Panc1 (cell line): ENCODE data around the gene ACP3. TPM values are rescaled to one million over a fixed set of nuclear protein-coding genes. Genes with fewer than 3 reads are reported as not detected.
A peak's percentile ranks its signal among the peaks of the same experiment; 100 is the strongest.

Experiments
- ATAC-seq: fragments of 200-7000 bp; cut with Tn5 transposase; 2 replicates; pipeline ENCODE4 v1.9.1; 2020; ENCODE audit warnings: mild to moderate bottlenecking, moderate library complexity
- Bru-seq: library from RNA; stranded (reverse); fragments of 400-500 nt; gene quantifications from one replicate; lab custom pipeline; 2021; lab: Mats Ljungman, UMichigan
- BruChase-seq, 2 experiments: library from RNA; stranded (reverse); fragments of 400-500 nt; gene quantifications; one replicate each; lab custom pipeline; 2021; lab: Mats Ljungman, UMichigan
- BruUV-seq: library from RNA; stranded (reverse); fragments of 400-500 nt; replicated peaks from 2 replicates; lab custom pipeline; 2021; lab: Mats Ljungman, UMichigan
- CTCF ChIA-PET: fragments of 300-600 bp; sonication (Branson Sonifier 250); formaldehyde crosslinking; loops from one replicate; lab custom pipeline; 2022; ENCODE audit warnings: antibody characterized with exemption; lab: Charles Lee
- POLR2A ChIA-PET: fragments of 300-600 bp; sonication (Branson Sonifier 250); formaldehyde crosslinking; loops from one replicate; lab custom pipeline; 2022; ENCODE audit warnings: antibody characterized with exemption; lab: Charles Lee
- DNase-seq: peaks from one replicate; pipeline ENCODE4 v3.0.0-alpha.2; 2010; ENCODE audit warnings: low read depth, low spot score
- H3K27ac ChIP-seq: 2 replicates; pipeline ENCODE4 v1.5.1; 2011; ENCODE audit warnings: mild to moderate bottlenecking, low read length, inconsistent platforms
- H3K27me3 ChIP-seq: fragments of 200-500 bp; sonication (Bioruptor generic); 2 replicates; pipeline ENCODE4 v1.6.0; 2014; ENCODE audit warnings: low read length, inconsistent platforms; ENCODE audit not compliant: control insufficient read depth, insufficient read depth
- H3K36me3 ChIP-seq: fragments of 200-500 bp; sonication (Bioruptor generic); 2 replicates; pipeline ENCODE4 v1.5.1; 2014; ENCODE audit warnings: inconsistent platforms, mild to moderate bottlenecking, low read length, moderate library complexity; ENCODE audit not compliant: control insufficient read depth, insufficient read depth
- H3K4me1 ChIP-seq: 2 replicates; pipeline ENCODE4 v1.5.1; 2011; ENCODE audit warnings: inconsistent platforms, mild to moderate bottlenecking, low read length, moderate library complexity; ENCODE audit not compliant: control insufficient read depth, insufficient read depth
- H3K4me3 ChIP-seq, 2 experiments: 2 replicates each; pipeline ENCODE4 v1.5.1; 2011 to 2012; ENCODE audit warnings: low read depth in 2 of 2, low read length in 2 of 2, mild to moderate bottlenecking in 2 of 2, inconsistent platforms in 1 of 2, moderate library complexity in 1 of 2
- H3K9me3 ChIP-seq: fragments of 200-500 bp; sonication (Bioruptor generic); 2 replicates; pipeline ENCODE4 v1.5.1; 2014; ENCODE audit warnings: low read depth, mild to moderate bottlenecking, inconsistent platforms, low read length, moderate library complexity; ENCODE audit not compliant: control insufficient read depth, insufficient read depth
- CTCF ChIP-seq: fragments of 450-650 bp; IDR thresholded peaks from 2 replicates; pipeline ENCODE4 v1.5.1; 2017; ENCODE audit warnings: mild to moderate bottlenecking
- POLR2AphosphoS5 ChIP-seq: IDR thresholded peaks from 2 replicates; pipeline ENCODE4 v1.6.1; 2012; ENCODE audit warnings: mild to moderate bottlenecking, low read depth, low read length, moderate library complexity
- REST ChIP-seq, 2 experiments: IDR thresholded peaks; 2 replicates each; pipeline ENCODE4 v1.6.1; 2011 to 2012; ENCODE audit warnings: low read depth in 2 of 2, control low read depth in 1 of 2, low read length in 1 of 2, mild to moderate bottlenecking in 1 of 2, moderate library complexity in 1 of 2; ENCODE audit not compliant: insufficient read depth in 1 of 2
- SIN3A ChIP-seq: IDR thresholded peaks from 2 replicates; pipeline ENCODE4 v1.6.1; 2012; ENCODE audit warnings: low read depth, mild to moderate bottlenecking, low read length, moderate library complexity, borderline replicate concordance; ENCODE audit not compliant: insufficient read depth
- TCF7L2 ChIP-seq: IDR thresholded peaks from 2 replicates; pipeline ENCODE4 v1.6.1; 2011; ENCODE audit warnings: mild to moderate bottlenecking, low read depth, low read length, inconsistent platforms
- in situ Hi-C: cut with HindIII; loops from 2 replicates; pipeline ENCODE4 v1.10.0; 2016; ENCODE audit warnings: low sequenced_read_pairs, low pct_unique_long_range_greater_than_20kb
- intact Hi-C: fragments of 100-400 bp; cut with micrococcal nuclease; formaldehyde crosslinking; loops from one replicate; pipeline ENCODE4 v1.10.0; 2022; ENCODE audit not compliant: unreplicated experiment
- long read RNA-seq: library from polyadenylated mRNA; unstranded; transcript quantifications from one replicate; pipeline ENCODE4 v2.0.0, GENCODE V29; 2021; ENCODE audit not compliant: unreplicated experiment
- polyA plus RNA-seq: library from polyadenylated mRNA; unstranded; fragments of >200 nt; gene quantifications from one replicate; pipeline ENCODE4 v1.2.1, GENCODE V29; 2012; ENCODE audit warnings: missing spikeins; ENCODE audit not compliant: insufficient read length
- total RNA-seq: library from RNA; stranded (reverse); gene quantifications from one replicate; pipeline ENCODE4 v1.2.1, GENCODE V29; 2021; ENCODE audit not compliant: unreplicated experiment

The ACP3 gene
- not detected for total RNA-seq
- not detected for polyA plus RNA-seq
- Bru-seq, nascent RNA, result percentile 2 among the genes with signal in this experiment
- not detected for BruChase-seq, experiment 1, labeled RNA remaining after a 2-hour chase
- percentile 6 among the genes with signal in this experiment for BruChase-seq, experiment 2, labeled RNA remaining after a 6-hour chase
- long read RNA-seq, result 0 reads

GRCh38 chr3:132317229-132317948, at the start of gene ACP3:
Gene ACP3 (plus strand): TSS chr3:132317407. CDS start chr3:132317457, 50 bp downstream.
- ATAC-seq (no peak), DNase-seq (no peak)
- ChIA-PET CTCF (interaction anchor here (0.7 kb wide), 1 partner anchor 590 kb away, joined by 4 read pairs; no protein-coding TSS in a partner anchor), POLR2A (interaction anchor here (0.6 kb wide), 1 partner anchor 11 kb away, joined by 4 read pairs; no protein-coding TSS in a partner anchor)
- Histone ChIP-seq H3K27me3 (peaks cover 3% of the 10 kb centered on the region), H3K9me3 (no peaks in the 10 kb centered on the region), H3K36me3 (no peaks in the 10 kb centered on the region), H3K27ac (no peak within 1 kb of the TSS), H3K4me3 (no peak within 1 kb of the TSS), H3K4me1 (no peaks in the 10 kb centered on the region)
- in situ Hi-C loops (no loop called here), intact Hi-C loops (no loop called here)
- TF ChIP-seq SIN3A, result no peak
- TF ChIP-seq REST (IDR thresholded peaks at IDR 0.05; ENCODE audit: insufficient read depth in 1 of 2, low read depth in 2 of 2, low read length in 1 of 2), result no peak
- no peak for TF ChIP-seq TCF7L2
- no peak for TF ChIP-seq CTCF
- no peak for TF ChIP-seq POLR2AphosphoS5
- no TSS peak for BruUV-seq

GRCh38 chr3:132268956-132269355, 48.3 kb upstream of the ACP3 start:
- H3K36me3 ChIP-seq, result no peaks in the 10 kb centered on the region
- no peaks in the 10 kb centered on the region for H3K4me1 ChIP-seq
- no peak overlapping the region for H3K4me3 ChIP-seq
- H3K9me3 ChIP-seq, result no peaks in the 10 kb centered on the region
- CTCF ChIA-PET, result no interaction called here
- intact Hi-C loops (loop anchor here (1.0 kb wide), 1 partner anchor 7 kb away; no protein-coding TSS in a partner anchor), in situ Hi-C loops (no loop called here)
- H3K27me3 ChIP-seq, result peaks cover 4% of the 10 kb centered on the region; the same call in 1 of the 2 replicates
- DNase-seq (no peak), ATAC-seq (no peak)
- H3K27ac ChIP-seq, result no peak overlapping the region
- BruUV-seq, result no TSS peak
- POLR2A ChIA-PET, result no interaction called here
- TF ChIP-seq POLR2AphosphoS5, result no peak
- peak; percentile 52 for TF ChIP-seq CTCF
